Activated T-helper 1 cell treated with anti-CD3 and anti-CD28 coated beads, Interleukin-12 subunit alpha, Interleukin-12 subunit beta, Interleukin-2, Interleukin-4 antibody, amounts not matched to agents 30 ng/mL and 10 ng/mL and 1 ng/mL, durations not matched to agents 14 hours and 24 hours and 36 hours (primary cell): ENCODE results near the gene FGF9. TPM values are rescaled to one million over a fixed set of nuclear protein-coding genes. Genes with fewer than 3 reads are reported as not detected.

Source experiments
- DNase-seq: peaks from one replicate; pipeline ENCODE4 v3.0.0; 2021; ENCODE audit warnings: low spot score
- H3K27ac Mint-ChIP-seq: one replicate; pipeline ENCODE4 v1.8.0; 2021; ENCODE audit warnings: mild to moderate bottlenecking, mixed read lengths
- H3K27me3 Mint-ChIP-seq: one replicate; pipeline ENCODE4 v1.8.0; 2022; ENCODE audit warnings: mild to moderate bottlenecking, moderate library complexity, mixed read lengths; ENCODE audit not compliant: insufficient read depth
- H3K36me3 Mint-ChIP-seq: one replicate; pipeline ENCODE4 v1.8.0; 2021; ENCODE audit warnings: low read depth, mixed read lengths
- H3K4me1 Mint-ChIP-seq: one replicate; pipeline ENCODE4 v1.8.0; 2021; ENCODE audit warnings: low read depth, mixed read lengths
- H3K4me3 Mint-ChIP-seq: one replicate; pipeline ENCODE4 v1.8.0; 2021; ENCODE audit warnings: mild to moderate bottlenecking, moderate library complexity, mixed read lengths
- H3K9me3 Mint-ChIP-seq: one replicate; pipeline ENCODE4 v1.8.0; 2021; ENCODE audit warnings: mixed read lengths
- intact Hi-C: fragments of 100-400 bp; cut with micrococcal nuclease; formaldehyde crosslinking; loops from one replicate; pipeline ENCODE4 v1.15.1; 2024
- total RNA-seq: library from RNA; stranded (reverse); gene quantifications from 2 replicates; pipeline ENCODE4 v1.2.3, GENCODE V29; 2022

Gene FGF9
- 0.23 and 0.47 TPM in 2 replicates for total RNA-seq

DNA sequence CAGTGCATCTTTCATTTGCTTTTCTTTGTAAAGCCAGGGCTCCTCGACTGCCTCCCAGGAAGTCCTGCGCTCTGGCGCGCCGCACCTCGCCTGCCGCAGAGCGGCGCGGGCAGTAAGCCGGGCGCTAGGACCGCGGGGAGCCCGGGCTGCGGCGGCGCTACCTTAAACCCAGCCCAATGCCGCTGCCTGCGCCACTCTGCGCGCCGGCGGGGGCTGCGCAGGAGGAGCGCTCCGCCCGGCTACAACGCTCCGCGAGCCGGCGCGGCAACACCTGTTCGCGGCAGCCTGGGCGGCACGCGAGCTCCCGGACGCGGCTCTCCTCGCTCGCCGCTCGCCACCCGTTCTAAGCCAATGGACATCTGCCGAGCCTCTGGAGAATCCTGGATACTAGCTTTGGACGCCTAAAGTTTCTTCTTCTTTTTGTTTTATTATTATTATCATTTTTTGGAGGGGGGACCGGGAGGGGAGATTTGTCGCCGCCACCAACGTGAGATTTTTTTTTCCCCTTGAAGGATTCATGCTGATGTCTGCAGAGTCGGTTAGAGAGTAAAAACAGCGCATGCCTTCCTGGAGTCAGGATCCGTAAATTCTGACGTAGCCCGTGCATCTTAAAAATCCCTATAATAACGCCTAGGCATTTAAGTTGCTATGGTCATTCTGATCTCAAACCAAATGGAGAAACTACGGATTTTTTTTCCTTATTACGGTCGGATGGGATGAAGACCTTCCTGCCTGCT, at the start of gene FGF9:
Gene FGF9 (plus strand): TSS at position 191 of the 737 bp plus-strand sequence. CDS start 840 bp downstream, outside the sequence.
- peak; percentile 77 for DNase-seq
- Mint-ChIP-seq H3K27me3 (peaks cover 62% of the 10 kb centered on the region), H3K4me3 (peak within 1 kb of the TSS; percentile 82), H3K27ac (peak within 1 kb of the TSS; percentile 59), H3K4me1 (peaks cover 42% of the 10 kb centered on the region), H3K36me3 (peaks cover 2% of the 10 kb centered on the region), H3K9me3 (no peaks in the 10 kb centered on the region)
- intact Hi-C loops = loop anchor here (1.0 to 10.0 kb wide), 10 partner anchors 16 to 1704 kb away; partner anchors contain the start of genes GJA3 and MICU2

- H3K4me3 Mint-ChIP-seq = no peak overlapping the region
- intact Hi-C loops = no loop called here
- H3K4me1 Mint-ChIP-seq = no peaks in the 10 kb centered on the region
- no peak overlapping the region for H3K27ac Mint-ChIP-seq
- H3K27me3 Mint-ChIP-seq = peaks cover 7% of the 10 kb centered on the region
- no peak for DNase-seq
- no peaks in the 10 kb centered on the region for H3K36me3 Mint-ChIP-seq
- no peaks in the 10 kb centered on the region for H3K9me3 Mint-ChIP-seq
These were observed 45.5 kb upstream of the FGF9 start for GRCh38 chr13:21625366-21625765.

DNA sequence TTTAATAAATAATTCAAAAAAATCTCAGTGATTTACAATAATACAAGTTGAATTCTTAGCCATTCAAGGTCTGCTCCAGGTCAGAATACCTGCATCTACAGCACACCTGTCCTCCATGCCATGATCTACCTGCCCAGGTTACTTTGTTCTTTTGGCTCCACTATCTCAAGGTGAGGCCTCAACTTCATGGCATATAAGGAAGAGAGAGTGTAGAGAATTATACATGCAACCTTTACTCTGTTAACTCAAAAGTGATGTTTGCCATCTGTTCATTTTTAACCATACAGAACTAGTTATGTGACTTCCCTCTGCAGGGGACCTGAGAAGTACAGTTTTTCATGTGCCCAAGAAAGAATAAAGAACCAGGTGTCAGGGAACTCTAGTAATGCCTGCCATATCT, 38.7 kb upstream of the FGF9 start:
- intact Hi-C loops = loop anchor here (10.0 kb wide), 2 partner anchors 433 to 1113 kb away; no protein-coding TSS in a partner anchor
- no peak for DNase-seq
- H3K4me3 Mint-ChIP-seq = no peak overlapping the region
- no peaks in the 10 kb centered on the region for H3K36me3 Mint-ChIP-seq
- peaks cover 3% of the 10 kb centered on the region for H3K27me3 Mint-ChIP-seq
- H3K4me1 Mint-ChIP-seq = no peaks in the 10 kb centered on the region
- no peak overlapping the region for H3K27ac Mint-ChIP-seq
- H3K9me3 Mint-ChIP-seq = no peaks in the 10 kb centered on the region

- DNase-seq = no peak
- no peaks in the 10 kb centered on the region for H3K4me1 Mint-ChIP-seq
- H3K27me3 Mint-ChIP-seq = peaks cover 7% of the 10 kb centered on the region
- no peak overlapping the region for H3K27ac Mint-ChIP-seq
- no peaks in the 10 kb centered on the region for H3K9me3 Mint-ChIP-seq
- intact Hi-C loops = loop anchor here (10.0 kb wide), 2 partner anchors 428 to 1108 kb away; no protein-coding TSS in a partner anchor
- H3K36me3 Mint-ChIP-seq = no peaks in the 10 kb centered on the region
- no peak overlapping the region for H3K4me3 Mint-ChIP-seq
These were observed 34.2 kb upstream of the FGF9 start for GRCh38 chr13:21636656-21637055.

GRCh38 chr13:21637296-21637695, 33.6 kb upstream of the FGF9 start:
- Mint-ChIP-seq H3K36me3 (no peaks in the 10 kb centered on the region), H3K4me3 (no peak overlapping the region), H3K27me3 (peaks cover 7% of the 10 kb centered on the region), H3K9me3 (no peaks in the 10 kb centered on the region), H3K27ac (no peak overlapping the region), H3K4me1 (no peaks in the 10 kb centered on the region)
- intact Hi-C loops = loop anchor here (10.0 kb wide), 2 partner anchors 428 to 1108 kb away; no protein-coding TSS in a partner anchor
- DNase-seq = no peak

- intact Hi-C loops = loop anchor here (1.0 to 10.0 kb wide), 4 partner anchors 32 to 1106 kb away; partner anchors contain the start of gene FGF9
- DNase-seq = no peak
- H3K36me3 Mint-ChIP-seq = no peaks in the 10 kb centered on the region
- H3K4me1 Mint-ChIP-seq = no peaks in the 10 kb centered on the region
- no peaks in the 10 kb centered on the region for H3K9me3 Mint-ChIP-seq
- H3K27me3 Mint-ChIP-seq = peaks cover 7% of the 10 kb centered on the region
- no peak overlapping the region for H3K27ac Mint-ChIP-seq
- H3K4me3 Mint-ChIP-seq = no peak overlapping the region
These were observed 32.3 kb upstream of the FGF9 start for GRCh38 chr13:21638319-21639282.

- intact Hi-C loops = loop anchor here (2.0 to 10.0 kb wide), 3 partner anchors 31 to 1105 kb away; partner anchors contain the start of gene FGF9
- Mint-ChIP-seq H3K4me3 (no peak overlapping the region), H3K9me3 (no peaks in the 10 kb centered on the region), H3K36me3 (no peaks in the 10 kb centered on the region), H3K27ac (no peak overlapping the region), H3K4me1 (no peaks in the 10 kb centered on the region), H3K27me3 (peaks cover 7% of the 10 kb centered on the region)
- no peak for DNase-seq
These were observed 31.3 kb upstream of the FGF9 start for GRCh38 chr13:21639561-21639960.

GRCh38 chr13:21641629-21642028, 29.2 kb upstream of the FGF9 start:
- H3K36me3 Mint-ChIP-seq = no peaks in the 10 kb centered on the region
- DNase-seq = no peak
- no peak overlapping the region for H3K27ac Mint-ChIP-seq
- intact Hi-C loops = no loop called here
- no peaks in the 10 kb centered on the region for H3K4me1 Mint-ChIP-seq
- peaks cover 6% of the 10 kb centered on the region for H3K27me3 Mint-ChIP-seq
- H3K4me3 Mint-ChIP-seq = no peak overlapping the region
- H3K9me3 Mint-ChIP-seq = no peaks in the 10 kb centered on the region

- no peak overlapping the region for H3K27ac Mint-ChIP-seq
- intact Hi-C loops = no loop called here
- H3K27me3 Mint-ChIP-seq = peaks cover 14% of the 10 kb centered on the region
- no peaks in the 10 kb centered on the region for H3K9me3 Mint-ChIP-seq
- H3K4me1 Mint-ChIP-seq = no peaks in the 10 kb centered on the region
- H3K4me3 Mint-ChIP-seq = no peak overlapping the region
- DNase-seq = no peak
- H3K36me3 Mint-ChIP-seq = no peaks in the 10 kb centered on the region
These were observed 13.3 kb upstream of the FGF9 start for GRCh38 chr13:21657538-21657937.

DNA sequence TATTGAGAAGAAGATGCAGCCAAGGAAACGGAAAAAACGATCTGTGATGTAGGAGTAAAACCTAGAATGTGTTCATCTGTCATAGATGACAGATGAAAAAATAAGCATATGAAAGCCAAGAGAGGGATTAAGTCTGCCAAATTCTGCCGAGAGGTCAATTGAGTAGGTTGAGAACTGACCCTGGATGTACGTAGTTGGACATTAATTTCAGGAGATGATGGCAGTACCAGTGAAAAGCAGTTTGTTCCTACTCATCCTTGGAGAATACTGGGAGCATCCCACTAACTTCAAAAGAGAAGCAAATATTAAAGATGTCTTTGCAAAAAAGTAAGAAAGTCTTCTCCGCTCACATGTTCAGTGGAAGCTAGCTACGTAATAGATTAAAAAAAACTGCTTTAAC, 11.8 kb upstream of the FGF9 start:
- Mint-ChIP-seq H3K4me3 (no peak overlapping the region), H3K27ac (no peak overlapping the region), H3K27me3 (peaks cover 12% of the 10 kb centered on the region), H3K9me3 (no peaks in the 10 kb centered on the region), H3K4me1 (no peaks in the 10 kb centered on the region), H3K36me3 (no peaks in the 10 kb centered on the region)
- intact Hi-C loops = no loop called here
- DNase-seq = no peak

- H3K27ac Mint-ChIP-seq = no peak overlapping the region
- H3K36me3 Mint-ChIP-seq = no peaks in the 10 kb centered on the region
- H3K27me3 Mint-ChIP-seq = peaks cover 12% of the 10 kb centered on the region
- H3K9me3 Mint-ChIP-seq = no peaks in the 10 kb centered on the region
- DNase-seq = no peak
- H3K4me1 Mint-ChIP-seq = no peaks in the 10 kb centered on the region
- intact Hi-C loops = no loop called here
- no peak overlapping the region for H3K4me3 Mint-ChIP-seq
These were observed 9.6 kb upstream of the FGF9 start for GRCh38 chr13:21661097-21661909.

DNA sequence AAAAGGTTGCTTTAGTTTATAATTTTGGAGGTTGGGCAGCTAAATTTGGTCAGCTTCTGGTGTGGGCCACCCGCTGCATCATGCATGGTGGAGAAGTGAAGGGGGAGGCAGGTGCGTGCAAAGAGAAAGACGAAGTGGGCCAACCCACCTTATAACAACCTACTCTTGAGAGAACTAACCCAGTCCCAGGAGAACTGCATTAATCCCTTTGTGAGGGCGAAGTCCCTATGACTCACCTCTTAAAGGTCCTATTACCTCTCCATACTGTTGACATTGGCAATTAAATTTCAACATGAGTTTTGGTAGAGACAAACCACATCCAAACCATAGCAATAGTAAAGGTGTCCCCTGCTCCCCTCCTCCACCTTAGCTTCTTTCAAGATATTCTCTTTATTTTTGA, 7.7 kb upstream of the FGF9 start:
- intact Hi-C loops = no loop called here
- Mint-ChIP-seq H3K27me3 (peaks cover 16% of the 10 kb centered on the region), H3K9me3 (no peaks in the 10 kb centered on the region), H3K4me1 (no peaks in the 10 kb centered on the region), H3K36me3 (no peaks in the 10 kb centered on the region), H3K27ac (no peak overlapping the region), H3K4me3 (no peak overlapping the region)
- no peak for DNase-seq
